TTC549 (cell line): Measurements from ENCODE around the gene HS3ST3A1.

ENCODE experiments used
- FAIRE-seq: peaks from 2 replicates; lab custom pipeline; 2012; peaks lifted over from hg19 to GRCh38; lab: Jason Lieb, UNC

The HS3ST3A1 gene

GRCh38 chr17:13598353-13599167 lies 3.2 kb downstream of the HS3ST3A1 start:
- FAIRE-seq: no peak

GRCh38 chr17:13597723-13598347 lies 3.9 kb downstream of the HS3ST3A1 start:
- no peak for FAIRE-seq

GRCh38 chr17:13596241-13596923 lies 5.3 kb downstream of the HS3ST3A1 start:
- no peak for FAIRE-seq

- no peak for FAIRE-seq
Measured at GRCh38 chr17:13595599-13595899, 6.2 kb downstream of the HS3ST3A1 start.

- FAIRE-seq: peak; percentile 37
Measured at GRCh38 chr17:13594762-13595598, 6.7 kb downstream of the HS3ST3A1 start.

- FAIRE-seq: no peak
Measured at GRCh38 chr17:13594310-13594709, 7.4 kb downstream of the HS3ST3A1 start.

- FAIRE-seq: no peak
Measured at GRCh38 chr17:13593757-13594156, 8.0 kb downstream of the HS3ST3A1 start.

GRCh38 chr17:13593021-13593751 lies 8.5 kb downstream of the HS3ST3A1 start:
- no peak for FAIRE-seq

- FAIRE-seq: no peak
Measured at GRCh38 chr17:13592427-13592826, 9.3 kb downstream of the HS3ST3A1 start.

- no peak for FAIRE-seq
Measured at GRCh38 chr17:13590441-13590840, 11.3 kb downstream of the HS3ST3A1 start.

GRCh38 chr17:13589658-13590057 lies 12.1 kb downstream of the HS3ST3A1 start:
- FAIRE-seq: no peak

GRCh38 chr17:13587487-13588338 lies 14.0 kb downstream of the HS3ST3A1 start:
- FAIRE-seq: no peak

GRCh38 chr17:13584701-13585080 lies 17.0 kb downstream of the HS3ST3A1 start:
- no peak for FAIRE-seq

GRCh38 chr17:13583996-13584700 lies 17.6 kb downstream of the HS3ST3A1 start:
- FAIRE-seq: no peak

GRCh38 chr17:13582776-13583547 lies 18.8 kb downstream of the HS3ST3A1 start:
- no peak for FAIRE-seq

GRCh38 chr17:13581925-13582324 lies 19.8 kb downstream of the HS3ST3A1 start:
- no peak for FAIRE-seq

- no peak for FAIRE-seq
Measured at GRCh38 chr17:13580790-13581189, 20.9 kb downstream of the HS3ST3A1 start.

- no peak for FAIRE-seq
Measured at GRCh38 chr17:13576661-13577526, 24.8 kb downstream of the HS3ST3A1 start.
